H1 (cell line): ENCODE measurements around the gene SLC12A8. TPM values are rescaled to one million over a fixed set of nuclear protein-coding genes. Genes with fewer than 3 reads are reported as not detected.

ENCODE experiments used
- CHD7 ChIP-seq: fragments of 300-600 bp; sonication (generic); IDR thresholded peaks from 2 replicates; pipeline ENCODE4 v1.7.1; 2012; ENCODE audit warnings: low read length, moderate library complexity, mild to moderate bottlenecking, inconsistent platforms; ENCODE audit not compliant: insufficient replicate concordance
- HDAC2 ChIP-seq, 2 experiments: fragments of 300-600 bp in 1 of 2; sonication (generic) in 1 of 2; IDR thresholded peaks; 2 replicates each; pipeline ENCODE4 v1.6.1; 2011 to 2012; ENCODE audit warnings: low read depth in 2 of 2, low read length in 2 of 2, mild to moderate bottlenecking in 2 of 2, moderate library complexity in 2 of 2, borderline replicate concordance in 1 of 2, inconsistent platforms in 1 of 2
- POLR2A ChIP-seq, 2 experiments: IDR thresholded peaks; 1 replicate in 1 of 2; 2 replicates in 1 of 2; pipeline ENCODE4 v1.6.1; 2011; ENCODE audit warnings: low read depth in 2 of 2, low read length in 2 of 2, mild to moderate bottlenecking in 2 of 2; ENCODE audit errors: control extremely low read depth in 1 of 2
- SIX5 ChIP-seq: IDR thresholded peaks from 2 replicates; pipeline ENCODE4 v1.6.1; 2011; ENCODE audit warnings: mild to moderate bottlenecking, low read depth, low read length
- SP2 ChIP-seq: IDR thresholded peaks from 2 replicates; pipeline ENCODE4 v1.6.1; 2012; ENCODE audit warnings: mild to moderate bottlenecking, low read length, inconsistent platforms
- polyA plus RNA-seq, 7 experiments: library from polyadenylated mRNA; depleted of rRNA in 3 of 7; stranded (reverse) in 5 of 7; unstranded in 2 of 7; fragments of >200 nt in 5 of 7; fragments of 200-250 nt in 2 of 7; gene quantifications; 1 replicate in 5 of 7; 2 replicates in 1 of 7; 4 replicates in 1 of 7; pipeline versions ENCODE4 v1.2.1 to v1.2.3, GENCODE V29; 2011 to 2013; ENCODE audit warnings: missing spikeins in 2 of 7, mixed read lengths in 2 of 7
- total RNA-seq: library from RNA; stranded (reverse); fragmentation: NEBNext Ultra II Directional; extraction: Animal tissue kit (Norgen Biotek cat#: 25700); gene quantifications from 2 replicates; pipeline ENCODE4 v1.2.1, GENCODE V29; 2021

SLC12A8 gene
- total and polyA plus RNA-seq, 2 of the 8 experiments (the other 6 are each of a cell fraction or from before 2014, with no cell fraction given): 13.7 to 14.4 TPM

GRCh38 chr3:125033616-125034015 lies 178.9 kb downstream of the SLC12A8 start (continued):
- TF ChIP-seq CHD7 (no peak), SP2 (no peak), SIX5 (no peak), HDAC2 (IDR thresholded peaks at IDR 0.05; ENCODE audit: borderline replicate concordance in 1 of 2, low read depth in 2 of 2, low read length in 2 of 2) (no peak), POLR2A (IDR thresholded peaks at IDR 0.05; ENCODE audit: control extremely low read depth in 1 of 2, low read depth in 2 of 2, low read length in 2 of 2) (no peak)
